ENCODE measurements around the gene TTC39B.

DNA sequence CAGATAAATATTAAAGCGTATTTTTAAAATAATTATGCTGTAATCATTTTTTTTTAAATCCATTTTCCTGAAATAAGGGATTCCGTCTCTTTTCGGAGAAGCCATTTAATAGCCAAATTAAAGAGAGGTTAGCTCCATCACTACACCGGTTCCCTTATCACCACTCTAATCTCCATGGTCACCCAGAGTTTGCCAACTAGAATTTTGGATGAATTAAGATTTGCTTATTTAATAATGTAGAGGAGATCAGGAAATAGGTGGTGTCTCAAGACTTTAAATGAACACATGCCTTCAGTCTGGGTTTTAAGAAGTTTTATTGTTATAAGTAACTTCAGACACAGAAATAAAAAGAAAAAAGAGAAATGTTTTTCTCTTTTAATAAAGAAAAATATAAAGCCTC is 151.7 kb downstream of the TTC39B start:
- TF ChIP-seq, protein P1, sequence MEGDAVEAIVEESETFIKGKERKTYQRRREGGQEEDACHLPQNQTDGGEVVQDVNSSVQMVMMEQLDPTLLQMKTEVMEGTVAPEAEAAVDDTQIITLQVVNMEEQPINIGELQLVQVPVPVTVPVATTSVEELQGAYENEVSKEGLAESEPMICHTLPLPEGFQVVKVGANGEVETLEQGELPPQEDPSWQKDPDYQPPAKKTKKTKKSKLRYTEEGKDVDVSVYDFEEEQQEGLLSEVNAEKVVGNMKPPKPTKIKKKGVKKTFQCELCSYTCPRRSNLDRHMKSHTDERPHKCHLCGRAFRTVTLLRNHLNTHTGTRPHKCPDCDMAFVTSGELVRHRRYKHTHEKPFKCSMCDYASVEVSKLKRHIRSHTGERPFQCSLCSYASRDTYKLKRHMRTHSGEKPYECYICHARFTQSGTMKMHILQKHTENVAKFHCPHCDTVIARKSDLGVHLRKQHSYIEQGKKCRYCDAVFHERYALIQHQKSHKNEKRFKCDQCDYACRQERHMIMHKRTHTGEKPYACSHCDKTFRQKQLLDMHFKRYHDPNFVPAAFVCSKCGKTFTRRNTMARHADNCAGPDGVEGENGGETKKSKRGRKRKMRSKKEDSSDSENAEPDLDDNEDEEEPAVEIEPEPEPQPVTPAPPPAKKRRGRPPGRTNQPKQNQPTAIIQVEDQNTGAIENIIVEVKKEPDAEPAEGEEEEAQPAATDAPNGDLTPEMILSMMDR (IDR thresholded peaks at IDR 0.05) = no peak
- TF ChIP-seq ZFX (IDR thresholded peaks at IDR 0.05; ENCODE audit: borderline replicate concordance) = no peak
